ENCODE results near the gene ZSCAN29. TPM values are rescaled to one million over a fixed set of nuclear protein-coding genes. Genes with fewer than 3 reads are reported as not detected.

Gene ZSCAN29
- total RNA-seq, 2 donors from 2014 or later = 30.4 to 37.4 TPM

- H3K36me3 Mint-ChIP-seq = peaks cover 49% of the 10 kb centered on the region
- no peak overlapping the region for H3K4me3 Mint-ChIP-seq
- ATAC-seq (no peak), DNase-seq (ENCODE audit: low spot score) (no peak)
- H3K27me3 Mint-ChIP-seq = no peaks in the 10 kb centered on the region
- H3K27ac Mint-ChIP-seq = no peak overlapping the region
- H3K4me1 Mint-ChIP-seq (ENCODE audit: low read depth in 2 of 2) = no peaks in the 10 kb centered on the region
- H3K9me3 Mint-ChIP-seq = no peaks in the 10 kb centered on the region
These were observed 11.5 kb upstream of the ZSCAN29 start for GRCh38 chr15:43382310-43382709.

GRCh38 chr15:43378601-43379000 is 7.8 kb upstream of the ZSCAN29 start:
- DNase-seq (ENCODE audit: low spot score) (no peak), ATAC-seq (no peak)
- Mint-ChIP-seq H3K4me1 (ENCODE audit: low read depth in 2 of 2) (peaks cover 0 to 3% of the 10 kb centered on the region in 2 donors), H3K27me3 (no peaks in the 10 kb centered on the region), H3K27ac (no peak overlapping the region), H3K4me3 (no peak overlapping the region), H3K36me3 (peaks cover 25% of the 10 kb centered on the region), H3K9me3 (no peaks in the 10 kb centered on the region)

- H3K36me3 Mint-ChIP-seq = peaks cover 20% of the 10 kb centered on the region
- H3K27me3 Mint-ChIP-seq = no peaks in the 10 kb centered on the region
- no peak for DNase-seq (ENCODE audit: low spot score)
- H3K4me1 Mint-ChIP-seq (ENCODE audit: low read depth in 2 of 2) = peaks cover 16 to 17% of the 10 kb centered on the region in 2 donors
- no peaks in the 10 kb centered on the region for H3K9me3 Mint-ChIP-seq
- peak; percentile 55 to 69 for ATAC-seq
- H3K27ac Mint-ChIP-seq = no peak overlapping the region
- H3K4me3 Mint-ChIP-seq = no peak overlapping the region
These were observed 5.3 kb upstream of the ZSCAN29 start for GRCh38 chr15:43376017-43376705.

GRCh38 chr15:43370310-43370974 is 401 bp downstream of the ZSCAN29 start:
- Mint-ChIP-seq H3K27ac (peak overlapping the region; percentile 81 to 91), H3K36me3 (peaks cover 38% of the 10 kb centered on the region), H3K27me3 (no peaks in the 10 kb centered on the region), H3K4me3 (peak overlapping the region; percentile 93), H3K9me3 (no peaks in the 10 kb centered on the region), H3K4me1 (ENCODE audit: low read depth in 2 of 2) (peaks cover 46 to 54% of the 10 kb centered on the region in 2 donors)
- ATAC-seq (peak; percentile 75 to 80), DNase-seq (ENCODE audit: low spot score) (peak; percentile 60)

- Mint-ChIP-seq H3K27ac (no peak overlapping the region), H3K4me1 (ENCODE audit: low read depth in 2 of 2) (peaks cover 10 to 17% of the 10 kb centered on the region in 2 donors), H3K27me3 (no peaks in the 10 kb centered on the region), H3K9me3 (peaks cover 15% of the 10 kb centered on the region), H3K36me3 (peaks cover 69% of the 10 kb centered on the region), H3K4me3 (no peak overlapping the region)
- DNase-seq (ENCODE audit: low spot score) = no peak
- ATAC-seq = no peak
These were observed 9.4 kb downstream of the ZSCAN29 start for GRCh38 chr15:43361313-43361903.

GRCh38 chr15:43360821-43361220 is 10.0 kb downstream of the ZSCAN29 start:
- no peak for DNase-seq (ENCODE audit: low spot score)
- no peak for ATAC-seq
- Mint-ChIP-seq H3K36me3 (peaks cover 63% of the 10 kb centered on the region), H3K4me1 (ENCODE audit: low read depth in 2 of 2) (peaks cover 7 to 12% of the 10 kb centered on the region in 2 donors), H3K27ac (no peak overlapping the region), H3K4me3 (no peak overlapping the region), H3K9me3 (peaks cover 15% of the 10 kb centered on the region), H3K27me3 (no peaks in the 10 kb centered on the region)

- no peaks in the 10 kb centered on the region for H3K4me1 Mint-ChIP-seq (ENCODE audit: low read depth in 2 of 2)
- no peaks in the 10 kb centered on the region for H3K36me3 Mint-ChIP-seq
- H3K9me3 Mint-ChIP-seq = no peaks in the 10 kb centered on the region
- ATAC-seq = no peak
- H3K27me3 Mint-ChIP-seq = no peaks in the 10 kb centered on the region
- DNase-seq (ENCODE audit: low spot score) = no peak
- no peak overlapping the region for H3K4me3 Mint-ChIP-seq
- H3K27ac Mint-ChIP-seq = no peak overlapping the region
These were observed 18.0 kb downstream of the ZSCAN29 start for GRCh38 chr15:43352693-43353382.

GRCh38 chr15:43347114-43347513 is 23.7 kb downstream of the ZSCAN29 start:
- Mint-ChIP-seq H3K36me3 (no peaks in the 10 kb centered on the region), H3K27me3 (no peaks in the 10 kb centered on the region), H3K4me3 (no peak overlapping the region), H3K4me1 (ENCODE audit: low read depth in 2 of 2) (no peaks in the 10 kb centered on the region), H3K9me3 (no peaks in the 10 kb centered on the region), H3K27ac (no peak overlapping the region)
- DNase-seq (ENCODE audit: low spot score) = no peak
- ATAC-seq = no peak

- Mint-ChIP-seq H3K27ac (no peak overlapping the region), H3K4me3 (no peak overlapping the region), H3K9me3 (no peaks in the 10 kb centered on the region), H3K4me1 (ENCODE audit: low read depth in 2 of 2) (no peaks in the 10 kb centered on the region), H3K36me3 (no peaks in the 10 kb centered on the region), H3K27me3 (no peaks in the 10 kb centered on the region)
- ATAC-seq (no peak), DNase-seq (ENCODE audit: low spot score) (no peak)
These were observed 24.5 kb downstream of the ZSCAN29 start for GRCh38 chr15:43346305-43346704.

- H3K9me3 Mint-ChIP-seq = no peaks in the 10 kb centered on the region
- H3K27ac Mint-ChIP-seq = peak overlapping the region; percentile 95 to 96
- DNase-seq (ENCODE audit: low spot score) (no peak), ATAC-seq (peak; percentile 18 to 48)
- peaks cover 15% of the 10 kb centered on the region for H3K36me3 Mint-ChIP-seq
- no peaks in the 10 kb centered on the region for H3K27me3 Mint-ChIP-seq
- peaks cover 27 to 29% of the 10 kb centered on the region in 2 donors for H3K4me1 Mint-ChIP-seq (ENCODE audit: low read depth in 2 of 2)
- peak overlapping the region; percentile 90 for H3K4me3 Mint-ChIP-seq
These were observed 40.1 kb downstream of the ZSCAN29 start for GRCh38 chr15:43330780-43331087.

- Mint-ChIP-seq H3K4me3 (peak within 1 kb of the TSS; percentile 90), H3K4me1 (ENCODE audit: low read depth in 2 of 2) (peaks cover 29 to 34% of the 10 kb centered on the region in 2 donors), H3K36me3 (peaks cover 11% of the 10 kb centered on the region), H3K27me3 (no peaks in the 10 kb centered on the region), H3K9me3 (no peaks in the 10 kb centered on the region), H3K27ac (peak within 1 kb of the TSS; percentile 95 to 96)
- DNase-seq (ENCODE audit: low spot score) (peak; percentile 93), ATAC-seq (peak; percentile 92 to 94)
These were observed 40.7 kb downstream of the ZSCAN29 start, which contains the start of gene LCMT2 for GRCh38 chr15:43329960-43330779. Gene LCMT2 (minus strand): TSS chr15:43330573. CDS start chr15:43330489, 84 bp downstream.

- Mint-ChIP-seq H3K27me3 (no peaks in the 10 kb centered on the region), H3K27ac (peak overlapping the region; percentile 95 to 96), H3K4me3 (peak overlapping the region; percentile 90), H3K9me3 (no peaks in the 10 kb centered on the region), H3K4me1 (ENCODE audit: low read depth in 2 of 2) (peaks cover 29 to 37% of the 10 kb centered on the region in 2 donors), H3K36me3 (peaks cover 11% of the 10 kb centered on the region)
- DNase-seq (ENCODE audit: low spot score) (no peak), ATAC-seq (no peak)
These were observed 41.5 kb downstream of the ZSCAN29 start for GRCh38 chr15:43329217-43329959.

Data from natural killer cell treated with Interleukin-12 subunit alpha and Interleukin-12 subunit beta and Interleukin-15 and Interleukin-18, amount 100 ng/mL, for 72 hours (primary cell).